Cardiac muscle cell (in vitro differentiated cells and primary cell): ENCODE data around the gene ADAMTS18. TPM values are rescaled to one million over a fixed set of nuclear protein-coding genes. Genes with fewer than 3 reads are reported as not detected.

Experiments used
- DNase-seq, 2 donors: peaks; one replicate each; pipeline versions ENCODE4 v3.0.0 to v3.0.0-alpha.2; 2010 to 2017; ENCODE audit warnings: low read depth in 1 of 2, low spot score in 1 of 2
- H3K27ac ChIP-seq: fragments of 200-600 bp; sonication (generic); 2 replicates; pipeline ENCODE4 v1.5.1; 2016
- H3K27me3 ChIP-seq: fragments of 200-600 bp; sonication (generic); 2 replicates; pipeline ENCODE4 v1.6.0; 2016; ENCODE audit warnings: control low read depth
- H3K36me3 ChIP-seq: fragments of 200-600 bp; sonication (generic); 2 replicates; pipeline ENCODE4 v1.5.1; 2016; ENCODE audit warnings: control low read depth
- H3K4me1 ChIP-seq: fragments of 200-600 bp; sonication (generic); 2 replicates; pipeline ENCODE4 v1.8.1; 2017; ENCODE audit warnings: low read depth, mild to moderate bottlenecking, mixed run types
- H3K4me3 ChIP-seq: fragments of 200-600 bp; sonication (generic); 2 replicates; pipeline ENCODE4 v1.5.1; 2016; ENCODE audit warnings: mild to moderate bottlenecking
- H3K9me3 ChIP-seq: fragments of 200-600 bp; sonication (generic); 2 replicates; pipeline ENCODE4 v1.5.1; 2017; ENCODE audit warnings: low read depth, mild to moderate bottlenecking, control low read depth
- polyA plus RNA-seq: library from polyadenylated mRNA; unstranded; fragments of >200 nt; fragmentation: Nextera tagmentation; extraction: Ambion mirVana; gene quantifications from 2 replicates; pipeline ENCODE4 v1.2.1, GENCODE V29; 2016
- total RNA-seq: library from RNA; depleted of rRNA; stranded (reverse); fragments of >200 nt; gene quantifications from 2 replicates; pipeline ENCODE4 v1.2.3, GENCODE V29; 2016
- TF ChIP-seq, protein P1 (sequence below): IDR thresholded peaks from 2 replicates; pipeline ENCODE4 v1.5.1; 2012; ENCODE audit warnings: low read depth, mild to moderate bottlenecking, low read length

Gene ADAMTS18
- total and polyA plus RNA-seq, 2 experiments from 2014 or later, result 0.06 TPM; not detected in 1

DNA sequence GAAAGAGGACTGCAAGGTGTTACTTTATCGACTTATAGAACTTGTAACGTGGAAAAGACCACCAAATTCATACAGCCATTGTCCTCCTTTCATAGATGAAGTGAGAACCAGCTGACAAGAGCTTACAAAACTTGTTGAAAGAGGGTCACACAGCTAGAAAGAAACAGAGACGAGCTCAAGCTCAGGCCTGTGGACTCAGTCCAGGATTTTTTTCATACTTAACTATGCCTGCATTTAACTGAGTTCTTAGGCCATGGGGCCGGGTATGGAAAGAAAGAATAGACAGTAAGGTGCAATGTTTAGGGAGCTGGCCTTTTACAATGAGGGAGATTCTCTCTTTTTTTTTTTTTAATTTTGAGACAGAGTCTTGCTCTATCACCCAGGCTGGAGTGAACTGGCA is 106.1 kb downstream of the ADAMTS18 start:
- Histone ChIP-seq H3K27ac (no peak overlapping the region), H3K4me3 (no peak overlapping the region), H3K27me3 (no peaks in the 10 kb centered on the region), H3K4me1 (no peaks in the 10 kb centered on the region), H3K9me3 (no peaks in the 10 kb centered on the region), H3K36me3 (no peaks in the 10 kb centered on the region)
- no peak for DNase-seq
- TF ChIP-seq, protein P1, sequence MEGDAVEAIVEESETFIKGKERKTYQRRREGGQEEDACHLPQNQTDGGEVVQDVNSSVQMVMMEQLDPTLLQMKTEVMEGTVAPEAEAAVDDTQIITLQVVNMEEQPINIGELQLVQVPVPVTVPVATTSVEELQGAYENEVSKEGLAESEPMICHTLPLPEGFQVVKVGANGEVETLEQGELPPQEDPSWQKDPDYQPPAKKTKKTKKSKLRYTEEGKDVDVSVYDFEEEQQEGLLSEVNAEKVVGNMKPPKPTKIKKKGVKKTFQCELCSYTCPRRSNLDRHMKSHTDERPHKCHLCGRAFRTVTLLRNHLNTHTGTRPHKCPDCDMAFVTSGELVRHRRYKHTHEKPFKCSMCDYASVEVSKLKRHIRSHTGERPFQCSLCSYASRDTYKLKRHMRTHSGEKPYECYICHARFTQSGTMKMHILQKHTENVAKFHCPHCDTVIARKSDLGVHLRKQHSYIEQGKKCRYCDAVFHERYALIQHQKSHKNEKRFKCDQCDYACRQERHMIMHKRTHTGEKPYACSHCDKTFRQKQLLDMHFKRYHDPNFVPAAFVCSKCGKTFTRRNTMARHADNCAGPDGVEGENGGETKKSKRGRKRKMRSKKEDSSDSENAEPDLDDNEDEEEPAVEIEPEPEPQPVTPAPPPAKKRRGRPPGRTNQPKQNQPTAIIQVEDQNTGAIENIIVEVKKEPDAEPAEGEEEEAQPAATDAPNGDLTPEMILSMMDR, result no peak

GRCh38 chr16:77328274-77328673 is 106.6 kb downstream of the ADAMTS18 start:
- TF ChIP-seq, protein P1, result no peak
- Histone ChIP-seq H3K27ac (no peak overlapping the region), H3K27me3 (no peaks in the 10 kb centered on the region), H3K4me3 (no peak overlapping the region), H3K9me3 (no peaks in the 10 kb centered on the region), H3K36me3 (no peaks in the 10 kb centered on the region), H3K4me1 (no peaks in the 10 kb centered on the region)
- no peak for DNase-seq

DNA sequence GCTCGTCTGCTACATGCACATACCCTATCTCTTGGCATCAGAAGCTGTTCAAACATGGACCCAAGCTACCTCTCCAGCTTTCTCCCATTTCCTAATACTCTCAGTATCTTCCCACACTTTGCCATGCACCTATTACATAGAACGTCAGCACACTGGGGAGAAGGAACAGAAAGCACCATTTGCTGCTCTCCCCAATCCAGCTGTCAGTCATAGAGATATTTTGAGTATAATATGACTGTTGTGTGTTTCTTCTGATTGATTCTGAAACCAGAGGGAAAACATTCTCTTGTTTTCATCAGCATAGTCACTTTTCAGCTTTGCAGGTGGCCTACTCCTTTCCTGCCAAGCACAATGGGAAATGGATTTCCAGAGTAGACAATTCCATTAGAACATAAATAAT is 107.1 kb downstream of the ADAMTS18 start:
- DNase-seq, result no peak
- no peaks in the 10 kb centered on the region for H3K4me1 ChIP-seq
- H3K9me3 ChIP-seq, result no peaks in the 10 kb centered on the region
- no peaks in the 10 kb centered on the region for H3K36me3 ChIP-seq
- H3K4me3 ChIP-seq, result no peak overlapping the region
- H3K27ac ChIP-seq, result no peak overlapping the region
- TF ChIP-seq, protein P1, result no peak
- H3K27me3 ChIP-seq, result no peaks in the 10 kb centered on the region

- Histone ChIP-seq H3K27ac (no peak overlapping the region), H3K9me3 (no peaks in the 10 kb centered on the region), H3K36me3 (no peaks in the 10 kb centered on the region), H3K27me3 (no peaks in the 10 kb centered on the region), H3K4me3 (no peak overlapping the region), H3K4me1 (no peaks in the 10 kb centered on the region)
- TF ChIP-seq, protein P1, result no peak
- no peak for DNase-seq
Measured at GRCh38 chr16:77324729-77325128, 110.1 kb downstream of the ADAMTS18 start.

- no peaks in the 10 kb centered on the region for H3K9me3 ChIP-seq
- no peaks in the 10 kb centered on the region for H3K36me3 ChIP-seq
- H3K27me3 ChIP-seq, result no peaks in the 10 kb centered on the region
- H3K27ac ChIP-seq, result no peak overlapping the region
- no peak overlapping the region for H3K4me3 ChIP-seq
- no peaks in the 10 kb centered on the region for H3K4me1 ChIP-seq
- TF ChIP-seq, protein P1, result no peak
- DNase-seq, result no peak
Measured at GRCh38 chr16:77323695-77324094, 111.1 kb downstream of the ADAMTS18 start.

DNA sequence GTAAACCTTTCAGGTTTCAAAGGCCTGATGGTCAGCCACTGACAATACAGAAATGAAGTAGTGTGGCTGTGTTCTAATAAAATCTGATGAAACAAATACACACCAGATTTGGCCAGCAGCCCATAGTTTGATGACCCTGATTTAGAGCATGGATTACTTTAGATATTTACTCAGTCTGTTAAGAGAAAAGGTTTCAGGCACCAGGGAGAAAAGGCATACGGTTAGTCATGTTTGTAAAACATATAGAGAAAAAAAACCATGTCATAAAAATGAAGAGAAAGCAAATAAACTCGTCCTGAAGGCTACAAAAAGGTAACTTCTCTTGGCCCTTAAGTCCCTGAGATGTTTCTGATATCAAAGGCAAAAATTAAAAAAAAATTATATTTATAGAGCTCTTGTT is 112.1 kb downstream of the ADAMTS18 start:
- Histone ChIP-seq H3K9me3 (no peaks in the 10 kb centered on the region), H3K4me1 (no peaks in the 10 kb centered on the region)
- TF ChIP-seq, protein P1, result no peak

More for the DNA sequence above, 112.1 kb downstream of the ADAMTS18 start:
- DNase-seq, result no peak
- no peaks in the 10 kb centered on the region for H3K27me3 ChIP-seq
- no peak overlapping the region for H3K27ac ChIP-seq
- no peaks in the 10 kb centered on the region for H3K36me3 ChIP-seq
- H3K4me3 ChIP-seq, result no peak overlapping the region
